SU-DHL-6 (cell line): Measurements from ENCODE around the gene SRP19.

ENCODE experiments used
- CTCF ChIP-seq: fragments of 200-600 bp; sonication (generic); IDR thresholded peaks from one replicate; pipeline ENCODE4 v1.5.1; 2017; ENCODE audit warnings: antibody characterized with exemption, mild to moderate bottlenecking, low read length, moderate library complexity; ENCODE audit not compliant: insufficient read depth, poor library complexity, severe bottlenecking
- EZH2phosphoT487 ChIP-seq: fragments of 200-600 bp; sonication (generic), shearing (Covaris generic); conservative IDR thresholded peaks from 2 replicates; pipeline ENCODE4 v1.6.1; 2018; ENCODE audit warnings: mild to moderate bottlenecking, antibody characterized with exemption, low read length, moderate library complexity, mixed read lengths

GRCh38 chr5:112865128-112865527 is 4.0 kb downstream of the SRP19 start:
- no peak for TF ChIP-seq CTCF
- no peak for TF ChIP-seq EZH2phosphoT487
